H9 (cell line): Measurements from ENCODE around the gene MALSU1. TPM values are rescaled to one million over a fixed set of nuclear protein-coding genes. Genes with fewer than 3 reads are reported as not detected.

Experiments
- DNase-seq: peaks from one replicate; pipeline ENCODE4 v3.0.0-alpha.2; 2017
- H2AFZ ChIP-seq: one replicate; pipeline ENCODE4 v1.6.1; 2013; ENCODE audit warnings: mild to moderate bottlenecking, low read length, control low read depth, moderate library complexity
- H2AK5ac ChIP-seq: 2 replicates; pipeline ENCODE4 v1.6.1; 2013; ENCODE audit warnings: low read length, control low read depth, mixed read lengths; ENCODE audit not compliant: insufficient read length
- H2BK120ac ChIP-seq: one replicate; pipeline ENCODE4 v1.6.1; 2013; ENCODE audit warnings: low read depth, mild to moderate bottlenecking, low read length, control low read depth, inconsistent platforms; ENCODE audit not compliant: poor library complexity, severe bottlenecking
- H2BK12ac ChIP-seq: 2 replicates; pipeline ENCODE4 v1.6.1; 2013; ENCODE audit warnings: low read length, control low read depth, mixed read lengths, low read depth; ENCODE audit not compliant: insufficient read length
- H2BK15ac ChIP-seq: 2 replicates; pipeline ENCODE4 v1.6.1; 2013; ENCODE audit warnings: low read depth, low read length, control low read depth
- H2BK20ac ChIP-seq: one replicate; pipeline ENCODE4 v1.6.1; 2013; ENCODE audit warnings: low read depth, mild to moderate bottlenecking, low read length, control low read depth, inconsistent platforms; ENCODE audit not compliant: poor library complexity, severe bottlenecking
- H2BK5ac ChIP-seq: 2 replicates; pipeline ENCODE4 v1.6.1; 2013; ENCODE audit warnings: low read length, control low read depth, mixed read lengths; ENCODE audit not compliant: insufficient read length
- H3K14ac ChIP-seq: 2 replicates; pipeline ENCODE4 v1.6.1; 2013; ENCODE audit warnings: low read length, control low read depth; ENCODE audit not compliant: insufficient read depth
- H3K18ac ChIP-seq: 2 replicates; pipeline ENCODE4 v1.6.1; 2013; ENCODE audit warnings: low read depth, mild to moderate bottlenecking, mixed read lengths, low read length, control low read depth; ENCODE audit not compliant: insufficient read length
- H3K23ac ChIP-seq: 2 replicates; pipeline ENCODE4 v1.6.1; 2013; ENCODE audit warnings: low read length, control low read depth, mixed read lengths, low read depth; ENCODE audit not compliant: insufficient read length
- H3K23me2 ChIP-seq: 2 replicates; pipeline ENCODE4 v1.6.1; 2013; ENCODE audit warnings: low read depth, mild to moderate bottlenecking, mixed read lengths, low read length, control low read depth; ENCODE audit not compliant: insufficient read length, poor library complexity, severe bottlenecking
- H3K27ac ChIP-seq: 2 replicates; pipeline ENCODE4 v1.5.1; 2013; ENCODE audit warnings: low read length, control low read depth, mixed read lengths, low read depth; ENCODE audit not compliant: insufficient read length
- H3K27me3 ChIP-seq: 2 replicates; pipeline ENCODE4 v1.6.1; 2013; ENCODE audit warnings: low read length, control low read depth, inconsistent platforms; ENCODE audit not compliant: insufficient read depth
- H3K4ac ChIP-seq: 2 replicates; pipeline ENCODE4 v1.6.1; 2013; ENCODE audit warnings: low read depth, mild to moderate bottlenecking, control low read depth, inconsistent platforms, low read length, moderate library complexity
- H3K4me1 ChIP-seq: 2 replicates; pipeline ENCODE4 v1.6.1; 2013; ENCODE audit warnings: low read length, control low read depth, inconsistent platforms; ENCODE audit not compliant: insufficient read depth
- H3K4me2 ChIP-seq: 2 replicates; pipeline ENCODE4 v1.6.1; 2013; ENCODE audit warnings: low read length, control low read depth, mixed read lengths; ENCODE audit not compliant: insufficient read length, insufficient read depth
- H3K56ac ChIP-seq: 2 replicates; pipeline ENCODE4 v1.6.1; 2013; ENCODE audit warnings: low read depth, mild to moderate bottlenecking, mixed read lengths, low read length, control low read depth; ENCODE audit not compliant: insufficient read length
- H3K79me1 ChIP-seq: 2 replicates; pipeline ENCODE4 v1.6.1; 2013; ENCODE audit warnings: low read depth, mild to moderate bottlenecking, moderate library complexity, low read length, control low read depth, inconsistent platforms; ENCODE audit not compliant: insufficient read depth, poor library complexity, severe bottlenecking
- H3K79me2 ChIP-seq: 2 replicates; pipeline ENCODE4 v1.6.1; 2013; ENCODE audit warnings: low read length, control low read depth, inconsistent platforms; ENCODE audit not compliant: insufficient read depth
- H3K9ac ChIP-seq: 2 replicates; pipeline ENCODE4 v1.6.1; 2013; ENCODE audit warnings: low read length, control low read depth, mixed read lengths; ENCODE audit not compliant: insufficient read length; ENCODE audit errors: extremely low read depth
- H3K9me3 ChIP-seq: one replicate; pipeline ENCODE4 v1.6.1; 2013; ENCODE audit warnings: low read depth, low read length, inconsistent platforms; ENCODE audit not compliant: control insufficient read depth
- H3T11ph ChIP-seq: one replicate; pipeline ENCODE4 v1.6.1; 2013; ENCODE audit warnings: mild to moderate bottlenecking, low read length, control low read depth, inconsistent platforms
- H4K20me1 ChIP-seq: one replicate; pipeline ENCODE4 v1.6.1; 2013; ENCODE audit not compliant: control insufficient read depth, insufficient read length, insufficient read depth
- H4K5ac ChIP-seq: 2 replicates; pipeline ENCODE4 v1.6.1; 2013; ENCODE audit warnings: low read depth, mild to moderate bottlenecking, mixed read lengths, low read length, control low read depth; ENCODE audit not compliant: insufficient read length
- H4K8ac ChIP-seq: replicated peaks from 2 replicates; pipeline ENCODE4 v1.6.1; 2013; ENCODE audit warnings: low read length, control low read depth, mixed read lengths, low read depth; ENCODE audit not compliant: insufficient read length
- H4K91ac ChIP-seq: 2 replicates; pipeline ENCODE4 v1.6.1; 2013; ENCODE audit warnings: low read depth, mild to moderate bottlenecking, moderate library complexity, mixed read lengths, low read length, control low read depth; ENCODE audit not compliant: insufficient read length
- H3K27ac Mint-ChIP-seq, 3 experiments: 2 replicates in 2 of 3; 3 replicates in 1 of 3; pipeline ENCODE4 v1.8.0; 2020 to 2021; ENCODE audit warnings: mixed read lengths in 3 of 3, mild to moderate bottlenecking in 1 of 3, moderate library complexity in 1 of 3
- H3K27me3 Mint-ChIP-seq: 2 replicates; pipeline ENCODE4 v1.8.0; 2021; ENCODE audit warnings: low read depth, mild to moderate bottlenecking, moderate library complexity, mixed read lengths
- H3K36me3 Mint-ChIP-seq, 3 experiments: 2 replicates in 2 of 3; 3 replicates in 1 of 3; pipeline ENCODE4 v1.8.0; 2020 to 2021; ENCODE audit warnings: low read depth in 3 of 3, mixed read lengths in 3 of 3; ENCODE audit not compliant: insufficient read depth in 1 of 3
- H3K4me1 Mint-ChIP-seq, 2 experiments: 2 replicates each; pipeline ENCODE4 v1.8.0; 2020; ENCODE audit warnings: mixed read lengths in 2 of 2
- H3K4me3 Mint-ChIP-seq, 2 experiments: 2 replicates in 1 of 2; 3 replicates in 1 of 2; pipeline ENCODE4 v1.8.0; 2020 to 2021; ENCODE audit warnings: mild to moderate bottlenecking in 2 of 2, mixed read lengths in 2 of 2, moderate library complexity in 1 of 2
- H3K9me3 Mint-ChIP-seq, 2 experiments: 2 replicates in 1 of 2; 3 replicates in 1 of 2; pipeline ENCODE4 v1.8.0; 2020; ENCODE audit warnings: mild to moderate bottlenecking in 2 of 2, mixed read lengths in 2 of 2, moderate library complexity in 1 of 2
- CTCF ChIP-seq: fragments of 200-600 bp; sonication (generic); conservative IDR thresholded peaks from 3 replicates; pipeline ENCODE4 v1.8.0; 2021; ENCODE audit warnings: antibody characterized with exemption, mild to moderate bottlenecking
- WGBS: extraction: QIAGEN DNeasy Blood & Tissue Kit; methylation state at CpG from one replicate; pipeline ENCODE4 v1.1.7; 2013; ENCODE audit warnings: missing lambda C conversion rate, low lambda C conversion rate, mixed read lengths; ENCODE audit not compliant: insufficient read length; ENCODE audit errors: extremely low coverage; 5-methylcytosine and 5-hydroxymethylcytosine counted together
- total RNA-seq: library from RNA; stranded (reverse); gene quantifications from 2 replicates; pipeline ENCODE4 v1.2.1, GENCODE V29; 2021

Gene MALSU1
- total RNA-seq, 1 experiment from 2014 or later: 83.4 TPM

DNA sequence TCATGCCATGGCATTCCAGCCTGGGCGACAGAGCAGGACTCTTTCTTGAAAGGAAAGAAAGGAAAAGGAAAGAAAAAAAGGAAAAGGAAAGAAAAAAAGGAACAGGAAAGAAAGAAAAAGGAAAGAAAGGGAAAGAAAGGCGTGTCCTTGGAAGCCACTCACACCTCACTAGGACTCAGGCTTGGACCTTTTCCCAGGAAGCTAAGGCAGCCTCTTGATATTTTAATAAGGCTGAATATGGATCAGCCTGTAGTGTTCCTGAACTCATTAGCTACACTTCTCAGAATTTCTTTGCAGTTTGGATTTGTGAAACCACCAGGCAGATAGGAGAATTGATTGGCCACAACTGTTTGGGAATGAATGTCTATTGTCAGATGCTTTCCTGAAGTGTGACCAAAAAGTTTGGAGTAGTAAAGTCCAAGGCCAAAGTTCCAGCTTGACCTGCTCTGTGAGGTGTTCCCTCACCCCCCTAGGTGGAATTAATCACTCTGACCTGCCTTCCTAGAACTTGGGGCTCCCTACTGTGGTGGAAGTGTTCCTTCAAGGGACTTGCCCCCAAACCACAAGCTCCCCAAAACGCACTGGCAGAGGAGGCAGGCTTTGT lies 7.1 kb upstream of the MALSU1 start:
- H3K27ac Mint-ChIP-seq: peak overlapping the region in 1 of 3 experiments; percentile 86; a peak in 1 of 7 replicates
- no peak overlapping the region for H4K5ac ChIP-seq
- peaks cover 26 to 33% of the 10 kb centered on the region in 2 experiments for H3K4me1 Mint-ChIP-seq
- no peak overlapping the region for H2BK120ac ChIP-seq
- no peak overlapping the region for H3K27ac ChIP-seq
- no peaks in the 10 kb centered on the region for H3K79me2 ChIP-seq
- DNase-seq: no peak
- no peak overlapping the region for H2BK12ac ChIP-seq
- no peak overlapping the region for H4K91ac ChIP-seq
- no peak overlapping the region for H3K14ac ChIP-seq
- no peaks in the 10 kb centered on the region; the same call in 1 of the 2 replicates for H3K4me1 ChIP-seq
- H3K23me2 ChIP-seq: no peaks in the 10 kb centered on the region
- no peaks in the 10 kb centered on the region; a peak in 1 of 5 replicates for H3K9me3 Mint-ChIP-seq
- no peak for TF ChIP-seq CTCF
- H2BK5ac ChIP-seq: no peak overlapping the region
- no peak overlapping the region for H3K4me3 Mint-ChIP-seq
- H2AK5ac ChIP-seq: no peak overlapping the region
- no peak overlapping the region for H3K56ac ChIP-seq
- no peak overlapping the region for H2BK15ac ChIP-seq
- no peaks in the 10 kb centered on the region for H3K9me3 ChIP-seq
- H2AFZ ChIP-seq: no peak overlapping the region
- no peak overlapping the region for H3K18ac ChIP-seq
- no peaks in the 10 kb centered on the region for H3K79me1 ChIP-seq
- H4K20me1 ChIP-seq: no peaks in the 10 kb centered on the region
- H3K27me3 Mint-ChIP-seq: peaks cover 15% of the 10 kb centered on the region
- no peak overlapping the region for H4K8ac ChIP-seq
- no peak overlapping the region for H3K4ac ChIP-seq
- H3K4me2 ChIP-seq: no peak overlapping the region
- no peak overlapping the region for H3K9ac ChIP-seq
- no CpG with 5 or more reads among the region's 3 CpGs for WGBS
- H3K36me3 Mint-ChIP-seq: no peaks in the 10 kb centered on the region
- H3T11ph ChIP-seq: no peak overlapping the region
- no peak overlapping the region for H2BK20ac ChIP-seq
- no peak overlapping the region for H3K23ac ChIP-seq
- H3K27me3 ChIP-seq: no peaks in the 10 kb centered on the region
